MM.1S (cell line): ENCODE data around the gene IMMT.
"Not testable (repeated sequence)": the region's sequence is repeated elsewhere in the genome, so short reads cannot be mapped to it uniquely, and the experiment has no call there.

Source experiments
- DNase-seq: peaks from one replicate; pipeline ENCODE4 v3.0.0-alpha.2; 2015
- H2AFZ ChIP-seq: fragments of 300-600 bp; sonication (generic); 2 replicates; pipeline ENCODE4 v1.6.0; 2016; ENCODE audit warnings: antibody characterized with exemption, low read length
- H3F3A ChIP-seq: fragments of 300-600 bp; sonication (generic); 2 replicates; pipeline ENCODE4 v1.6.1; 2016; ENCODE audit warnings: mild to moderate bottlenecking, antibody characterized with exemption, low read length, moderate library complexity, mixed read lengths; ENCODE audit not compliant: insufficient read depth
- H3K27ac ChIP-seq: fragments of 300-600 bp; sonication (generic); 2 replicates; pipeline ENCODE4 v1.5.1; 2016; ENCODE audit warnings: mild to moderate bottlenecking, low read length
- H3K27me3 ChIP-seq: fragments of 300-600 bp; sonication (generic); replicated peaks from 2 replicates; pipeline ENCODE4 v1.6.0; 2016; ENCODE audit warnings: low read length; ENCODE audit not compliant: insufficient read depth
- H3K36me3 ChIP-seq: fragments of 300-600 bp; sonication (generic); replicated peaks from 2 replicates; pipeline ENCODE4 v1.6.1; 2016; ENCODE audit warnings: mild to moderate bottlenecking, low read length, mixed read lengths; ENCODE audit not compliant: insufficient read depth
- H3K4me1 ChIP-seq: fragments of 300-600 bp; sonication (generic); 2 replicates; pipeline ENCODE4 v1.6.1; 2016; ENCODE audit warnings: low read length, mixed read lengths
- H3K4me2 ChIP-seq: fragments of 300-600 bp; sonication (generic); 2 replicates; pipeline ENCODE4 v1.6.0; 2016; ENCODE audit warnings: low read depth, low read length
- H3K4me3 ChIP-seq: fragments of 300-600 bp; sonication (generic); 2 replicates; pipeline ENCODE4 v1.5.1; 2016; ENCODE audit warnings: low read length, mixed read lengths
- H3K79me2 ChIP-seq: fragments of 300-600 bp; sonication (generic); 2 replicates; pipeline ENCODE4 v1.6.1; 2016; ENCODE audit warnings: mixed run types, low read length, mixed read lengths
- H3K9ac ChIP-seq: fragments of 300-600 bp; sonication (generic); 2 replicates; pipeline ENCODE4 v1.6.1; 2016; ENCODE audit warnings: low read length, mixed read lengths
- H3K9me2 ChIP-seq: fragments of 300-600 bp; sonication (generic); replicated peaks from 2 replicates; pipeline ENCODE4 v1.6.1; 2016; ENCODE audit warnings: mild to moderate bottlenecking, low read length, mixed read lengths; ENCODE audit not compliant: insufficient read depth
- H3K9me3 ChIP-seq: fragments of 300-600 bp; sonication (generic); replicated peaks from 2 replicates; pipeline ENCODE4 v1.6.1; 2016; ENCODE audit warnings: mild to moderate bottlenecking, low read length, mixed read lengths; ENCODE audit not compliant: insufficient read depth
- H4K20me1 ChIP-seq: fragments of 300-600 bp; sonication (generic); 2 replicates; pipeline ENCODE4 v1.6.1; 2016; ENCODE audit warnings: mild to moderate bottlenecking, low read length, moderate library complexity, mixed read lengths; ENCODE audit not compliant: insufficient read depth
- EZH2 ChIP-seq: fragments of 300-600 bp; sonication (generic); optimal IDR thresholded peaks from 2 replicates; pipeline ENCODE3; 2017; ENCODE audit warnings: low read depth, mild to moderate bottlenecking, antibody characterized with exemption, low read length, mixed read lengths
- EZH2phosphoT487 ChIP-seq: fragments of 300-600 bp; sonication (generic); IDR thresholded peaks from 2 replicates; pipeline ENCODE4 v1.6.1; 2018; ENCODE audit warnings: antibody characterized with exemption, low read length
- TF ChIP-seq, protein P1 (sequence below): fragments of 300-600 bp; sonication (generic); IDR thresholded peaks from 2 replicates; pipeline ENCODE4 v1.5.1; 2016; ENCODE audit warnings: antibody characterized with exemption, low read length, mixed read lengths

IMMT gene

DNA sequence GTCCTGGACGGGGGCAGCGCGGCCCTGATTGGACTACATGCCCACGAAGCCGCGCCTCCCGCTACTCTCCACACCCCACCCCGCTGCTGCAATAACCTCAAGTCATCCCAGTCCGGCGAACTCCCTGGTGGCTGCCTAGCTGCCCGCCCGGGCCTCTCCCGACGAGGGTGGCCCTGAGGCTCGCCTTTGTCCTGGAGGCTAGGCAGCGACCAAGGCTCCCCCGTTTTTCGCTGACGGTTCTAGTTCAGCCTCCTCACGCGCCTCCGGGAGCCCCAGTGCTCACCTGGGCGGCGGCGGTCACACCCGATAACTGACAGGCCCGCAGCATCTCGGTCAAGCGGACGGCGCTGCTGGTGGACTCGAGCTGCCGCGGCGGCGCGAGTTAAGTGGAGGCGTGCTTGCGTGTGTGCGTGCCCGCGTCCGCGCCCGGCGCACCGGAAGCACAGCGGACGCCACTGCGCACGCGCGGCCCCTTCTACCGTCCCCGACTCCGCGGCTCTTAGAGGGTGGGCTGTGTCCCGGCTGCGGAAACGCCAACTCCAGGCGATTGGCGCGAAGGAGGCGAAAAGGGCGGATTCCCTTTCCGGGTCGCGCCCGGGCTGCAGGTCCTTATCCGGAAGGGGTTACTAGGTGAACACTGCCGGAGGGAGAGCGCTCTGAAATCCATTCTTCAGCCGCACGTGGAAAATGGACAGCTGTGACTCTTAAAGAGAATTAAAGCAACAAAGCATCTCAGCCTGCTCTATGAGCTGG, at the start of gene IMMT:
TSS of gene IMMT (minus strand) at position 408 of the 753 bp plus-strand sequence. CDS start at position 328, 80 bp downstream.
- Histone ChIP-seq H3K9ac (peak within 1 kb of the TSS; percentile 99), H4K20me1 (peaks cover 14% of the 10 kb centered on the region; the same call in 1 of the 2 replicates), H3K4me3 (peak within 1 kb of the TSS; percentile 98), H3F3A (peaks cover 26% of the 10 kb centered on the region), H3K9me2 (no peaks in the 10 kb centered on the region), H3K27me3 (no peaks in the 10 kb centered on the region), H3K27ac (peak within 1 kb of the TSS; percentile 99), H3K9me3 (no peaks in the 10 kb centered on the region), H3K36me3 (0 out of 2 replicates have a peak, but pooled peaks cover 2% of the 10 kb centered on the region), H3K4me1 (peaks cover 19% of the 10 kb centered on the region), H3K79me2 (peaks cover 63% of the 10 kb centered on the region), H3K4me2 (peak within 1 kb of the TSS; percentile 91), H2AFZ (peak within 1 kb of the TSS; percentile 77)
- DNase-seq, result peak; percentile 95
- TF ChIP-seq, protein P1, sequence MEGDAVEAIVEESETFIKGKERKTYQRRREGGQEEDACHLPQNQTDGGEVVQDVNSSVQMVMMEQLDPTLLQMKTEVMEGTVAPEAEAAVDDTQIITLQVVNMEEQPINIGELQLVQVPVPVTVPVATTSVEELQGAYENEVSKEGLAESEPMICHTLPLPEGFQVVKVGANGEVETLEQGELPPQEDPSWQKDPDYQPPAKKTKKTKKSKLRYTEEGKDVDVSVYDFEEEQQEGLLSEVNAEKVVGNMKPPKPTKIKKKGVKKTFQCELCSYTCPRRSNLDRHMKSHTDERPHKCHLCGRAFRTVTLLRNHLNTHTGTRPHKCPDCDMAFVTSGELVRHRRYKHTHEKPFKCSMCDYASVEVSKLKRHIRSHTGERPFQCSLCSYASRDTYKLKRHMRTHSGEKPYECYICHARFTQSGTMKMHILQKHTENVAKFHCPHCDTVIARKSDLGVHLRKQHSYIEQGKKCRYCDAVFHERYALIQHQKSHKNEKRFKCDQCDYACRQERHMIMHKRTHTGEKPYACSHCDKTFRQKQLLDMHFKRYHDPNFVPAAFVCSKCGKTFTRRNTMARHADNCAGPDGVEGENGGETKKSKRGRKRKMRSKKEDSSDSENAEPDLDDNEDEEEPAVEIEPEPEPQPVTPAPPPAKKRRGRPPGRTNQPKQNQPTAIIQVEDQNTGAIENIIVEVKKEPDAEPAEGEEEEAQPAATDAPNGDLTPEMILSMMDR, result no peak
- no peak for TF ChIP-seq EZH2phosphoT487
- no peak for TF ChIP-seq EZH2

DNA sequence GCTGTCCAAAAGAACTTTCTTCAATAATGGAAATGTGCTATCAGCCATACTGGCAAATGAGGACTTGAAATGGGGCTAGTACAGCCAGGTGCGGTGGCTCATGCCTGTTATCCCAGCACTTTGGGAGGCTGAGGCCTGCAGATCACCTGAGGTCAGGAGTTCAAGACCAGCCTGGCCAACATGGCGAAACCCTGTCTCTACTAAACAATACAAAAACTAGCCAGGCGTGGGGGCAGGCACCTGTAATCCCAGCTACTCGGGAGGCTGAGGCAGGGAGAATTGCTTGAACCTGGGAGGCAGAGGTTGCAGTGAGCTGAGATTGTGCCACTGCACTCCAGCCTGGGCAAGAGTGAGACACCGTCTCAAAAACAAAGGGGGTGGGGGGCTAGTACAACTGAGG, 49.5 kb upstream of the IMMT start:
- H3K9ac ChIP-seq, result peak overlapping the region; percentile 30; the same call in 1 of the 2 replicates

DNA sequence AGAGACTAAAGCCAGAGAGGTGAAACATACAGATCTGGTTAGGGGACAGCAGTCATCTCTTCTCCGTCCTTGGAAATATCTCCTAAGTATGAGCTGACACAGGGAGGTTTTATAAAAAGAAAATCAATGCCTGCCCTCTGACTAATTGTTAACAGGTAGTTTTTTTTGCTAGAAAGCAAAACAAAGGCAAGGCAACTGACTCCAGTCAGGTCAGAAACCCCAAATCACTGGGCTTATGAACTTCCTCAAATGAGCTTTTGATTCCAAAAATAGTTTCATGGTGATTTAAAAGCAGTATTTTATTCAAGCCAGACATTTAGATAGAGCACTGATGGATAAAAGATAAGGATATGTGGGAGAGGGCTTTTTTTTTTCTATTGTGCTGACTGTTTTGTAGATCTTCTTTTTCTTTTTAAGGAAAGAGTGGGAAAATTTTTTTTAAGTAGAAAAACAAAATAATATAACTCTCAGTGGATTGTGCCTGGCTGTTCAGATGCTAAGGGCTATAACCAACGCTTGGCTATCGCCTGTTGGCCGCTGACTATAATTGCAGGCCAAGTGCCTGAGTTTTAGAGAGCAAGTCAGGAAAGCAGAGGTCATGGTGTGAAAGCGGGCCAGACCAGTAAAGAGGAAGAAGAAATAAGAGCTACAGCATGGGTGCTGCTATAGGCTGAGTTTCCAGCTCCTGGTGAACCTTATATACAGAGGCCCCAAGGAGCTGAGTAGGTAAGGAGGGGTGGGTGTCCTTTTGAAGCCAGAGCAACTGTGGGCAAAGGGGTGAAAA, 48.9 kb upstream of the IMMT start:
- peaks cover 45% of the 10 kb centered on the region for H3K4me1 ChIP-seq
- H3K9me2 ChIP-seq, result no peaks in the 10 kb centered on the region
- no peaks in the 10 kb centered on the region for H3K27me3 ChIP-seq
- H3K4me2 ChIP-seq, result peak overlapping the region; percentile 49
- TF ChIP-seq EZH2 (no peak), EZH2phosphoT487 (no peak)
- TF ChIP-seq, protein P1, result peak; percentile 64
- H3K4me3 ChIP-seq, result no peak overlapping the region
- H2AFZ ChIP-seq, result peak overlapping the region; percentile 40
- H3F3A ChIP-seq, result peaks cover 15% of the 10 kb centered on the region
- peak; percentile 65 for DNase-seq
- H3K9me3 ChIP-seq, result no peaks in the 10 kb centered on the region
- H3K79me2 ChIP-seq, result no peaks in the 10 kb centered on the region
- H3K36me3 ChIP-seq, result no peaks in the 10 kb centered on the region
- H4K20me1 ChIP-seq, result no peaks in the 10 kb centered on the region
- H3K9ac ChIP-seq, result peak overlapping the region; percentile 46
- H3K27ac ChIP-seq, result peak overlapping the region; percentile 83

More for the DNA sequence above, 49.5 kb upstream of the IMMT start:
- H3K9me2 ChIP-seq, H3K9me3 ChIP-seq, H3K79me2 ChIP-seq, DNase-seq, H3K27me3 ChIP-seq, H3K36me3 ChIP-seq, H2AFZ ChIP-seq, H3K4me3 ChIP-seq, H4K20me1 ChIP-seq: not testable (repeated sequence)
- Histone ChIP-seq H3K4me2 (peak overlapping the region; percentile 49; the same call in 1 of the 2 replicates), H3K27ac (peak overlapping the region; percentile 83), H3K4me1 (peaks cover 48% of the 10 kb centered on the region), H3F3A (peaks cover 21% of the 10 kb centered on the region)
